HG02623 (cell line): ENCODE data around the gene KDM4B.

Experiments
- ATAC-seq: cut with Tn5 transposase; IDR thresholded peaks from one replicate; pipeline ENCODE4 v1.9.1; 2021; ENCODE audit warnings: moderate library complexity; ENCODE audit not compliant: unreplicated experiment

KDM4B gene

GRCh38 chr19:5066768-5067167 is 97.9 kb downstream of the KDM4B start:
- ATAC-seq = no peak

DNA sequence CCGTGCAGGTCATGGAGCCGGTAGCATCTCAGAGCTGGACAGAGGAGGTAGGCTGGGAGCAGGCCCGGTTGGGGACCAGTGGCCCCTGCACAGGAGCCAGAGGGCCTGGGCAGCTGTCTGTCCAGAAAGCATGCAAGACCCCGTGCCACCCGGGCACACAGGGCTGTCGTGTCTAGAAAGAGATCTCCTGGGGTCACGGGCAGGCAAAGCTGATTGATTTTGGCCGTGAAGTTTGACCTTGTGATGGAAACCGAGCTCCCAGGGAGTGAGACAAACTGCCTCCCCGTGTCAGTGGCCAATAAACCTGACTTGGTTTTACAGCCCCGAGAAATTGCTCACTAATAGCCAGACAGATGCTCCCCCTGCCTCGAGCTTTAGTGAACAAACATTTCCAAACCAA is 98.8 kb downstream of the KDM4B start:
- ATAC-seq = no peak

GRCh38 chr19:5068233-5069072 is 99.5 kb downstream of the KDM4B start:
- ATAC-seq = no peak

DNA sequence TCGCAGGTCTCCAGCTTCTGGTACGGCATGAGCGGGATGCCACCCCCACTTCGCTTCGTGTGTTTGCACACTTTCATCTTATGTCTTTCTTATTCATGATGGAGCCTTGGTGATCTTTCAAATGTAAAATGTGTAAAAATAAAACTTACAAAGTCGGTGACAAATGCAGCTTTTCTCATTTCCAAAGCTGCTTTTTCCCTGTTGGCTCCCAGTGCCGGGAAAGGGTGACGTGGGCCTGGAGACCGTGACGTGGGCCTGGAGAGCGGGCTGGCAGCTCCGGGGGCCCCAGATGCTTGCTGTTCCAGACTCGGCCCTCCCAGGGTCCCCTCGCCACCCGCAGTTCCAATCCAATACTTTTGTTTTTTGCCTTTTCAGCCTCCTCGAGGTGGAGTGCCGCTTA is 101.4 kb downstream of the KDM4B start:
- no peak for ATAC-seq

- ATAC-seq = no peak
Observed at GRCh38 chr19:5070930-5071329, 102.0 kb downstream of the KDM4B start.

- no peak for ATAC-seq
Observed at GRCh38 chr19:5071579-5071978, 102.7 kb downstream of the KDM4B start.

DNA sequence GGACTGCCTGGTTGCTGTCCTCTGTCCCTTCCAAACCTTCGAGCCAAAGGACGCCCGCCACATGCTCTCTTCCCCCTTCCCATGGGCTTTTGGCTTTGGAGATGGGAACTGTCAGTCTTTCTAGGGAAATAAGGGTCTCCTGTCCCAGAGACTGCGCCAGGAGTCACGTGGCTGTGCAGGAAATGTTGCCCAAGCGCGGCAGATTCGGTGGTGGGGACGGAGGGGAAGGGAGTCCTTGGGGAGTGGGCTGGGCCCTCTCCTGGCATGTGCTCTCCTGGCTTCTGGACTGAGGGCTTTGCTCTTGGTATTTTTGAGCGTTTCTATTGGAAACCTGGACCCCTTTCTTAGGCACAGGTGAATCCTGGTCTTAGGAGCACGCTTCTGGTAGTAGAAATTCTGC is 103.2 kb downstream of the KDM4B start:
- ATAC-seq = no peak

DNA sequence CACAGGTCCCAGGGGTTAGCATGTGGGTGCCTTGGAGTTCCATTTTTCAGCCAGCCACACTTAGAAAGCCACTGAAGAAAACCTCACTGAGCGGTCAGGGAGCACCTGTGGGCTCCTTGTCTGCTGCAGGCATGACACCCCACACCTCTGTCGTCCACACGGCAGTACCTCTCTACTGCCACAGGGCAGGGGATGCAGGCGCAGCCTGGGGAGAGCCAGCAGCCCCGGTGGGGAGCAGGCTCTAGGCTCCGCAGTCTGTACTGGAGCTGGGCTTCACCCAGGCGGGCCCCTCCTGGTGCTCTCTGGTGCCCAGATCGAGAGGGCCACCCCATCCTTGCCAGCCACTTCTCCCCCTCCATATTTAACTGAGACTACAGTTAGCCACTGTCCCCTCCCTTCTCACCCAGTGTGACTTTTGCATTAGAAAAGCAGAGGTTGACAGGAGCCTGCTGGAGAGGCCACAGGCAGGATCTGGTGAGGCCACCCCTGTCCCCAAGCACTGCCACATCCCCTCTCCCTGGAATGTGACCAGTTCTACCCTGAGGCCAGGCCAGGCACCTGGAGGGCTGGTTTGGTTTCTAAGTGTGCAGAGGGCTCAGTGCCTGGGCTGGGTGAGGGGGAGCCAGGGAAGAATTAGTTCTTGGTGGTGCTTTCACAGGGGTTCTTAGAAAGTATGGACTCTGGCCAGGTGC is 104.4 kb downstream of the KDM4B start:
- ATAC-seq = no peak

- ATAC-seq = no peak
Observed at GRCh38 chr19:5074407-5074806, 105.5 kb downstream of the KDM4B start.

GRCh38 chr19:5074830-5075394 is 106.0 kb downstream of the KDM4B start:
- ATAC-seq = no peak

- no peak for ATAC-seq
Observed at GRCh38 chr19:5075597-5075996, 106.7 kb downstream of the KDM4B start.

GRCh38 chr19:5076440-5077208 is 107.7 kb downstream of the KDM4B start:
- no peak for ATAC-seq

DNA sequence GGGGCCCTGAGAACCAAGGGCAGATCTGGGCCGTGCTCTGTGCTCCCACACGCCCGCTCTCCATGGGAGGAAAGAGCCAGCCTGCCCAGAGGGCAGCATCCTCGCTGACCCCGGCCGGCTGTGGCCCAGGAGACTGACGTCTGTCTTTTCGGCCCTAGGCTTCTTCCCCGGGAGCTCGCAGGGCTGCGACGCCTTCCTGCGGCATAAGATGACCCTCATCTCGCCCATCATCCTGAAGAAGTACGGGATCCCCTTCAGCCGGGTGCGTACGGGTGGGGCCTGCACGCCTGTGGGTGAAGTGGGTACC is 108.2 kb downstream of the KDM4B start:
- no peak for ATAC-seq

GRCh38 chr19:5078182-5078581 is 109.3 kb downstream of the KDM4B start:
- no peak for ATAC-seq

DNA sequence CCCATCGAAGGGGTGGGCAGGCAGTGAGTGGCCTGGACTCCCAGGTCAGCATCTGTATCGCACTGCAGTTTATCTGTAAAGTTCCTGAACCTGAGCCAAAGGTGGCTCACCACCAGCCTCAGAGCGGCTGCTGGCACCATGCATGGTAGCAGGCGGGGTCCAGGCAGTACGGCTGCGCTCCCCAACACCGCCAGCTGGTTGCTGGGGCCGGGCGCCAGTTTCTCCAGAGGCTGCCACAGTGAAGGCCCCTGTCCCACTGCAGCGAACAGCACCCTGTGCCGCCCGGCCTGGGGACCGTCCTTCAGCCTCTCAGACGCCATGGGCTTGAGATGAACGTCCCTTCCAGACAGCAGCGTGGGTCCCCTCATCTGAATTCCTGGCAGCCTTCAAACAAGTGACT is 109.8 kb downstream of the KDM4B start:
- ATAC-seq = no peak

DNA sequence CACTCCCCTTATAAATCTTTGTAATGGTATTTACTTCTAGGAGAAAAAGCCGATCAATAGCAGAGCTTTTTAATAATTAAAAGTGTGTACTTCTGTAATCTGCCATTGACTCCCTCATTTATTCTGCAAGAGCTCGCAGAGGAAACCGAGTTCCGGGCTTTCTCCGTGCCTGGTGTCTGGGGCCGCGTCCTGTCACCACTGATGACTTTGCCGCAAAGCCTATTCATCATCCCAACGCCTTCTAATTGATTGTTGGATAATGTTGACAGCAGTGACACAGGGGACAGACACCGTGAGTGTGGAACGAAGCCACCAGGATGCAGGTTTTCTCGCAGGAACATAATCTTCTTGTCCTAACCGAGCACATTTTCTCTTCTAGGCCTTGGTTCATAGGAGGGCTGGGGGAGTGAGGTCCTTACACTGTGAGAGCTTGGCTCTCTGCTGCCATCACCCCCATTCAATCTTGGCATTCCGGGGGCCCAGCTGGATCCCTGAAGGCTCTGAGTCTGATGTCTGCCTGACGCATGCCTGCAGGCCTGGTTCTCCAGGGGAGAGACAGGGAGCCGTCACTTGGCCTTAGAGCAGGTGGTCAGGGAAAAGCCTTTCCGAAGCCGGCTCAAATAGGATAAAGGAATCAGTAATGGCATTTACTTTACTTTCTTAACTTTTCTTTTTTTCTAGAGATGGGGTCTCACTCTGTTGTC is 110.3 kb downstream of the KDM4B start:
- no peak for ATAC-seq

DNA sequence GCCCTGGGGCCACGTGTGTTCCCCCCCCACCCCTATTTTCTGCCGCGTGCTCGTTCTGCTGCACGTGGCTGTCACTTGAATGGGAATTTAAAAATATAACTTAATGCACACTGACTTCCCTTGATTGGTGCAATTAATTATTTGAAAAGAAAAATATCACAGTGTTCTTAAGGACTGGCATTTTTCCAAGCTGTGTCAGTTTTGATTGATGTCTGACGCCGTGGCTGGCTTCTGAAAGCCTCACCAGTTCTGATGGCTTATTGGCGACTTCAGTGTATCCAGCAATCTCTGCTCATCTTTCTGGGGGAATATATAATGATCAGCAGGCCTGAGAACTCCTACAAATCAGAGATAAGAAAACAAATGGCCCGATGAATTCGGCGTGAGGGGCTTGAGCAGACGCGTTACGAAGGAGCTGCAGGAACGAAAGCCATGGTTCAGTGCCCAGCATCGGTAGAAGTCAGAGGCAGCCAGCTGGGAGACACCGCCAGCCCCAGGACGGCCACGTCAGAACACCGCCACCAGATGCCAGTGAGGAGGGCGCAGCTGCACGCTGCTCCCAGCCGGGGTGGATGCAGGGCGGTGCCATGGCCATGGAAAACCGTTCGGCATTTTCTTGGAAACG is 111.2 kb downstream of the KDM4B start:
- ATAC-seq = no peak

DNA sequence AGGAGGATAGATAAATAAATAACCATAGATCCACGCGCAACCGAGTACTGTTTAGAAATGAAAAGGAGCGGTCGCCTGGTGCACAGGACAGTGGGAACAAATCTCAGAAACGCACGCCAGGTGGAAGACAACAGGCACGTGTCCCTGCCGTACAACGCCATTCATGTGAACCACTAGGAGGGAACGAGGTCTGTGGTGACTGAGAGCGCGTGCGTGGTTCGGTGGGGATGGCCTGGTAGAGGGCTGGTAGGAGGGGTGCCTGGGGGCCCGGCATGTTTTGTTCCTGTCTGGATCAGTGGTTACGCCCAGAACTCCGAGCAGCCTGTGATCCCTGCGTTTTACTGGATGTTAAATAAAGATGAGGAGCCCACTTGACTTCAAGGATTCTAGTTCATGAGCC is 111.9 kb downstream of the KDM4B start:
- no peak for ATAC-seq

DNA sequence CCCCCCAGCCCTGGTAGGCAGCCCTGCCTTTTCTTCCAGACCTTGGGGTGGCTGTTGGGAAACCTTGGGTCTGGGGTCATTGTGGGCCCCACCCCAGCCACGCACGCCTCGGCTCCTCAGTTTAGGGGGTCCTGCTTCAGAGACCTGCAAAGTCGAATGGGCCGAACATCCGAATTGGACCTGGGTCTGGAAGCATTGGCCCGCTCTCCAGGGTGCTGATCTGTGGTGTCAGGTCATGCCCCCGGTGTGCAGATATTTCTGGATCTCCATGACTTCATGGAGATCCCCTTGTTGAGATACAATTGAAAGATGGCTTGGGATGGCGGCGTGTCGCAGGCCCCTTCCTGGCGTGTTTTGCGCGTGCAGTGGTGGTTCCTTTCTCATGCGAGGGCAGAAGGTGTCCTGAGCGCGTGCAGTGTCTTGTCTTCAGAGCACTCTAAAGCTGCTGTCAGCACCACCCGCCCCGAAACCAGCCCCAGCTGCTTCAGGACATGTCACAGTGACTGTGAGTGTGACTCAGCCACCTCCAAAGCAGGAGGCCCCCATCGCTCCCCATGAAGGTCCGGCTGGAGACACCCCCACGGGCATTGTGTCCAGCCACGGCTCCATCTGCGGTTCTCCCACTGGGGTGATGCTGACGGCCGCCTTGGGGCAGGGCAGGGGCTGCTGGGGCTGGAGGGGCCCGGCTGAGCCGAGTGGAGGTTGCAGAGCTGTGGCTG is 112.7 kb downstream of the KDM4B start:
- no peak for ATAC-seq

DNA sequence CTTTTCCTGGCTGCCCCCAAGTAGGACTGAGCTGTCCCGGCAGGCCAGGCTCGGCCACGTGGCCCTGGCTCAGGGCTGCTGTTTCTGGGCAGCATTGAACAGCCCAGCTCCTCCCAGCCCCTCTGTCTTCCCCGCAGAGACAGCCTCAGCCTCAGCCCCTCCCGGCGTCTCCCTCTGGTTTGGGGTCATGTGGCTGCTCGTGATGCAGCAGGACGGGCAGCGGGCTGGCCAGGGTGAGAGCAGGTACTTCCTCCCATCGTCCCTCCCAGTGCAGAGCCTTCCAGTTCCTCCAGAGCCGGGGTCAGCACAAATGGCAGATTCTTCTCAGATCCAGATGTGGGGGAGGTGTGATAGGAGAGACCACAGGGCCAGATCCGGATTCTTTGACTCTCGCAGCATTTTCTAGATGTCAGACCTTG is 114.6 kb downstream of the KDM4B start:
- no peak for ATAC-seq
